HG03280 (cell line): ENCODE measurements around the gene ONECUT3.

Experiments
- ATAC-seq: cut with Tn5 transposase; IDR thresholded peaks from one replicate; pipeline ENCODE4 v1.9.1; 2021; ENCODE audit warnings: mild to moderate bottlenecking, moderate library complexity; ENCODE audit not compliant: unreplicated experiment

ONECUT3 gene

GRCh38 chr19:1813192-1814182 is 60.2 kb downstream of the ONECUT3 start:
- no peak for ATAC-seq

- no peak for ATAC-seq
These were observed 61.1 kb downstream of the ONECUT3 start for GRCh38 chr19:1814391-1814790.

- no peak for ATAC-seq
These were observed 61.7 kb downstream of the ONECUT3 start for GRCh38 chr19:1814833-1815604.

GRCh38 chr19:1815605-1816529 is 62.6 kb downstream of the ONECUT3 start:
- no peak for ATAC-seq

GRCh38 chr19:1816530-1817298 is 63.4 kb downstream of the ONECUT3 start:
- no peak for ATAC-seq

GRCh38 chr19:1817553-1818179 is 64.4 kb downstream of the ONECUT3 start:
- ATAC-seq = no peak

DNA sequence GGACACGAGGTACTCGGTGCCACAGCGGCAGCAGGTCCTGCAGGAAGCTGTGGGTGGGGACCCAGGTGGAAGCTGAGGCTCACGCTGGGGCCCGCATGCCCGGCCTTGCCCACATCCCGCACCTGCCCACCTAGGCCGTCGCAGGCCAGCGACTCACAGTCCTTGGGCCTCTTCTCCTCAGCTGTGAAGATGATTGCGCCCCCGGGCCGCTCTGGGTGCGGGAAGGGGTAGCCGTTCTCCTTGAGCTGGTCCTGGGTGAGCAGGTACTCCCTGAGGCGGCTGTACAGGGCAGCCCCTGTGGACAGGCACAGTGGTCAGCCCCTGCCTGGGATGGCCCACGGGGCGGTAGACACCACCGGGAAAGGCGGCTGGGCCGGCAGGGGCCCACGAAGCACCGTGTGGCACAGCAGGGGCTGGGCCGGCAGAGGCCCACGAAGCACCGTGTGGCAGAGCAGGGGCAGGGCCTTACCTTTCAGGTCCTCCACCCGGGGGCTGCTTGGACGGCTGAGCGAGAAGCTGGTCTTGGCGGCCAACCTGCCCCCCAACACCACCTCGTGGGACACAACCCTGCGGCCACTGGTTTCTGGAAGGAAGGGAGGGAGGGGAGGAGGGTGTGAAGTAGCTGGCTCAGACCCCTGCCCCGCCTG is 65.4 kb downstream of the ONECUT3 start:
- ATAC-seq = no peak

GRCh38 chr19:1819341-1820255 is 66.3 kb downstream of the ONECUT3 start:
- ATAC-seq = no peak

GRCh38 chr19:1822210-1822609 is 68.9 kb downstream of the ONECUT3 start:
- ATAC-seq = no peak

DNA sequence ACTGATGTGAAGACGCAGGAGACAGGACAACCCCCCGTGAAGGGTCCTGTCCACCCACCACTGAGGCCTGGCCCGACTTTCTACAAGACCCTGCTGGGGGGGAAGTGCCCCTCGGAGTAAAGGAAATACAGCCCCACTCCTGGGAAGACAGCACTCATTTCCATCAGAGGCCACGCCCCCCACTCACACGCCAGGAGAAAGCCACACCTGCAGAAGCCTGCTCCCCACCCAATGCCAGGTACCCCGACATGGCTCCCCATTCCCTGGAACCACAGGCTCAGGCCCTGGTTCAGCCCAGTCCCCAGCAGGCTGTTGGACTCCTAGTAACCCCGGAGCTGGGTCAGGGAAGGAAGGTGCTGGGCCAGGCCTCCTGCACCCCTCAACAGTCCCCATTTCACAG is 69.7 kb downstream of the ONECUT3 start:
- no peak for ATAC-seq

DNA sequence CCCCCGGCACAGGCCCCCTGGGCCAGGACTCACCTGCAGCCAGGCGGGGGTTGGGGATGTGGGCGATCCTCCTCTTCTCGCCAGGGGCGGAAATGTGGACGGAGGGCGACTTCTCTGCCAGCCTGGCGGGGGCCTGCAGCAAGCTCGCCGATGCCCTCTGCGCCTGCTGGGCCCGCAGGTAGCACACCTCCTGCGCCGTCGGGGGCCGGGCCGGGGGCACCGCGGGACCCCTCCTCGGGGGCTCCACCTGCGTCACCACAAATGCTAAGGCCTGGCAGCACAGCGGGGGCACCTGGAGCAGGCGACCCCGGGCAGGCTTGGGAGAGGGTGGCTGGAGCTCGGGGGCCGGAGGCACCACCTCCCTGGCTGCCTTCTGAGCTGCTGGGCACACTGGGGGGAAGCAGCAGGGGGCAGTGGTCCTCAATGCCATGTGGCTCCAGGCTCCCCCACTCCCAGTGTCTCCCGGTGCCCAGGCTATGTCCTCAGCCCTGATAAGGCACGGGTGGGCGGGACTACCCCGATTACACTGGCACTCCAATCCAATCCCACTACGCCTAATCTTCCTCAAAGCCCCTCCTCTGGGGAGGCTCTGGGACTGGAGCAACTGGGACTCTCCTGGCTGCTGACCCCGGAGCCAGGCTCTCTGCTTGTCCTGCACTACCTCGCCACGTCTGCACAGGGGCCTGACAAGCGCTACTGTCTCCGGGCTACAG is 70.4 kb downstream of the ONECUT3 start:
- no peak for ATAC-seq

DNA sequence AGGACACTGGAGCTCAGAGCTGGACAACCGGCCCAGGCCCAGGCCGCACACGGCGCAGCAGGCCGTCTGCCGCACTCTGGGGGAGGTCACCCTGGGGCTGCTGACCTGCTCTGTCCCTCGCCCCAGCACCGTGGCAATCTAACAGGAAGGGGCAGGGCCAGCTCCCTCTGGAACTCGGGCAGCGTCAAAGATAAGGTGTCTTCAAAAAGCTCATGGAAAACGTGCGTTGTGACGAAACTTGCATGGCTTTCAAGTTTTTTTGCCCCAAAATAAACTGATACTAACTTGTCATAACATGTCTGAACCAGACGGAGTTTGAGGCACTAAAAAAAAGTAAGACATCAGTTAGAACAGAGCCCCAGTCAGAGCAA is 70.9 kb downstream of the ONECUT3 start:
- ATAC-seq = no peak

GRCh38 chr19:1825909-1826556 is 72.7 kb downstream of the ONECUT3 start:
- no peak for ATAC-seq

DNA sequence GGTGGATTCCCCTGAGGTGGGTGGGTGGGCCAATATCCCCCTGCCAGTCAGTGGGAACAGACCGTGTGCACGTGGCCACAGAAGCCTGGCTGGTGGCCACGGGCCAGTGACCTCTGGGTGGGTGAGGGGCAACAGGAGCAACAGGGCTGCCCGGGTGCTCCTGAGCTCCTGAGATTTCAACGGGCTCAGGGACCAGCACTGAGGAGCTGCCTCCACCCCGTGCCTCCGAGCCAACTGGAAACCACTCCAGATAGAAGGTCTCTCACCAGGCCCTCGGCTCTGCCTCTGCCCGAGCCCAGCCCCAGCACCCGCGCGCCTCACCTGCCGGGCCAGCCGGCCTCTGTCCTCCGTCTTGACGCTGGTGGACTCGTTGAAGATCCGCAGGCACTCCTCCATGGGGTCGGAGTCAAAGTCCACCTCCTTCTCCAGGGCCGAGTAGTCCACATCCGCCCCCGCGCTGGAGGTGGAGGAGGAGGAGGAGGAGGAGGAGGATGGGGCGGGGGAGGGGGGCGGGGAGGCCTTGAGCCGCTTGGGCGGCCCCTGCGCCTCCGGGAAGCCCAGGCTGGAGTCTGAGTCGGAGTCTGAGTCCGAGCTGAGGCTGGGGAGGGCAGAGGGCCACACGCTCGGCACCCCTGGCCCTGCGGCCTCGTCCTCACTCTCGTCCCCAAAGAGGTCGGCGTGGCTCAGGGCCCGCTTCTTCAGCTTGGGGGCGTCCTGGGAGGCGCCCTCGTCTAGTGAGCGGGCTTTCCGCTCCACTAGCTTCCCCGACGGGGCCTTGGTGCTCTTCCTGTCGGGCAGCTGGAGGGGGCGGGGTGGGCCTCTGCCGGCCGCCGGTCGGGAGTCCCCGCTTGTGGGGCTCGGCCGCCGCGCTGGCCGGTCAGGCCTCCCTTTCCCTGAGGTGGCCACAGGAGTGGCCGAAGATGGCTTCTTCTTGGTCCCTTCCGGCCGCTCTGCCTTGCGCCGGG is 73.5 kb downstream of the ONECUT3 start:
- no peak for ATAC-seq

DNA sequence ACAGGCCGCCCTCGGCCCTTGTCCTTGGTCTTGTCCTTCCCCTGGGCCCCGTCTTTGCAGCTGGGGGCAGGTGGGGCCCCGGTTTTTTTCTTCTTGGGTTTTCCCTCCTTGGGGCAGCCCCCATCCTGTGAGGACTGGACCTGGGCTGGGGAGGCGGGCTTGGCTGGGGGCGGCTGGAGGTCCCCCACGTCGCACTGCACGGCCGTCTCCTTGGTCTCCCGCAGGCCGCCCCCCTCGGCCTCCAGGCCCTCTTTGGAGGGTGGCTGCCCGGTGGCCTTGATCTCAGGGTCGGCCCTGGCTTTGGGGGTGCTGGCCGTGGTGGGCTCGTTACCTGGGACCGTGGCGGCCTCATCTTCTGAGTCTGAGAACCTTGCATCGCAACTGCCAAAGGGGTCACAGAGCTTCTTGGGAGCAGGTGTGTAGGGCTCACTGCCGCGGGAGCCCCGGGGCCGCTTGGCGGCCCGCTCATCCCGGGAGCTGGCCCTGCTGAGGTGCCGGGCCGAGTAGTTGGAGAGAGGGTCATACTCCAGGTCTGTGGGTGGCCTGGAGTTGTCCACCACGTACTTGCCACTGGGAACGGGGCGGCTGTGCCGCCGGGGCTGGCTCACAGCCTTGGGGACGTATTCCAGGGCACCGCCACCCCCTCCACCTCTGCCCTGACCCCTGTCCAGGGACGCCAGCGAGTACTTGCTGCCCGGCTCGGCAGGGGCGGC is 74.4 kb downstream of the ONECUT3 start:
- ATAC-seq = no peak
